Right cardiac atrium (tissue), 5 donors: ENCODE results near the gene DUSP1. TPM values are rescaled to one million over a fixed set of nuclear protein-coding genes. Genes with fewer than 3 reads are reported as not detected.
A peak's percentile ranks its signal among the peaks of the same experiment; 100 is the strongest.

Source experiments
- ATAC-seq, 2 donors: fragments of 200-7000 bp; cut with Tn5 transposase; one replicate each; pipeline versions ENCODE4 v1.8.0 to v1.9.1; 2020; ENCODE audit warnings: moderate library complexity in 2 of 2, mild to moderate bottlenecking in 1 of 2
- DNase-seq, 3 donors: peaks; one replicate each; pipeline ENCODE4 v3.0.0-alpha.2; 2020
- H3K27ac ChIP-seq: one replicate; pipeline ENCODE4 v1.5.1; 2013; ENCODE audit warnings: mild to moderate bottlenecking, low read length, control low read depth, moderate library complexity
- H3K27me3 ChIP-seq: one replicate; pipeline ENCODE4 v1.6.1; 2013; ENCODE audit not compliant: control insufficient read depth, insufficient read depth
- H3K4me1 ChIP-seq: one replicate; pipeline ENCODE4 v1.6.1; 2013; ENCODE audit warnings: low read length; ENCODE audit not compliant: control insufficient read depth, insufficient read depth
- H3K4me3 ChIP-seq: one replicate; pipeline ENCODE4 v1.5.1; 2013; ENCODE audit warnings: low read length, control low read depth
- H3K9me3 ChIP-seq: one replicate; pipeline ENCODE4 v1.6.1; 2013; ENCODE audit warnings: low read length; ENCODE audit not compliant: control insufficient read depth
- WGBS: extraction: QIAGEN DNeasy Blood & Tissue Kit; methylation state at CpG from one replicate; pipeline ENCODE4 v1.1.7; 2013; 5-methylcytosine and 5-hydroxymethylcytosine counted together
- intact Hi-C, 4 donors: fragments of 100-400 bp; cut with DNase I; formaldehyde crosslinking; loops; one replicate each; pipeline versions ENCODE4 v1.11.0 to v1.14.0; 2022 to 2023
- polyA plus RNA-seq: library from polyadenylated mRNA; stranded (reverse); fragments of 200-250 nt; gene quantifications from one replicate; pipeline ENCODE4 v1.2.3, GENCODE V29; 2013
- total RNA-seq, 4 donors: library from RNA; stranded (reverse); fragmentation: NEBNext Ultra II Directional; extraction: Animal tissue kit (Norgen Biotek cat#: 25700); gene quantifications; one replicate each; pipeline ENCODE4 v1.2.1, GENCODE V29; 2021
- donor health status: healthy with polysubstance abuse.
- donor health status: DM: no; HTN: yes; CAD: no.
- donor health status: DM: no; HTN: no; CAD: no.
- donor health status: DM: no; HTN: yes; CAD: no; lungs with severe emphysema.
- donor health status: DM: yes; HTN: yes; CAD: no.

The DUSP1 gene
- total and polyA plus RNA-seq, 5 donors: 78.7 to 247 (median 97.6) TPM

DNA sequence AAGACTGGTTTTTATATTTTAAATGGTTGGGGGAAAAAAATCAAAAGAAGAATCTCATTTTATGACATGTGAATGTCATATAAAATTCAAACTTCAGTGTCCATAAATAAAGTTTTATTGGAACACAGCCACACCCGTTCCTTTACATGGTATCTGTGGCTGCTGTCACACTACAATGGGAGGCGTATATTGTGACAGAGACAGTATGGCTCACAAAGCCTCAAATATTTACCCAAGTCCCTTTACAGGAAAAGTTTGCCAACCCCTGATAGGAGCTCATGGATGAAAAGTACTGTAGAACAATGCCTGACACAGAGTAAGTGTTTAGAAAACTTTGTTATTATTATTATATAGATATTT, 5.2 kb upstream of the DUSP1 start:
- DNase-seq (no peak), ATAC-seq (no peak)
- no peak overlapping the region for H3K27ac ChIP-seq
- no peak overlapping the region for H3K4me3 ChIP-seq
- H3K27me3 ChIP-seq: no peaks in the 10 kb centered on the region
- intact Hi-C loops: loop anchor here in 2 of 4 donors (10.0 kb wide), 2 partner anchors 59 to 129 kb away; partner anchors contain the start of gene ERGIC1 (in 1 of the 2)
- WGBS: 90% methylated on average over 2 of the region's 2 CpGs
- no peaks in the 10 kb centered on the region for H3K9me3 ChIP-seq
- H3K4me1 ChIP-seq: peaks cover 4% of the 10 kb centered on the region

DNA sequence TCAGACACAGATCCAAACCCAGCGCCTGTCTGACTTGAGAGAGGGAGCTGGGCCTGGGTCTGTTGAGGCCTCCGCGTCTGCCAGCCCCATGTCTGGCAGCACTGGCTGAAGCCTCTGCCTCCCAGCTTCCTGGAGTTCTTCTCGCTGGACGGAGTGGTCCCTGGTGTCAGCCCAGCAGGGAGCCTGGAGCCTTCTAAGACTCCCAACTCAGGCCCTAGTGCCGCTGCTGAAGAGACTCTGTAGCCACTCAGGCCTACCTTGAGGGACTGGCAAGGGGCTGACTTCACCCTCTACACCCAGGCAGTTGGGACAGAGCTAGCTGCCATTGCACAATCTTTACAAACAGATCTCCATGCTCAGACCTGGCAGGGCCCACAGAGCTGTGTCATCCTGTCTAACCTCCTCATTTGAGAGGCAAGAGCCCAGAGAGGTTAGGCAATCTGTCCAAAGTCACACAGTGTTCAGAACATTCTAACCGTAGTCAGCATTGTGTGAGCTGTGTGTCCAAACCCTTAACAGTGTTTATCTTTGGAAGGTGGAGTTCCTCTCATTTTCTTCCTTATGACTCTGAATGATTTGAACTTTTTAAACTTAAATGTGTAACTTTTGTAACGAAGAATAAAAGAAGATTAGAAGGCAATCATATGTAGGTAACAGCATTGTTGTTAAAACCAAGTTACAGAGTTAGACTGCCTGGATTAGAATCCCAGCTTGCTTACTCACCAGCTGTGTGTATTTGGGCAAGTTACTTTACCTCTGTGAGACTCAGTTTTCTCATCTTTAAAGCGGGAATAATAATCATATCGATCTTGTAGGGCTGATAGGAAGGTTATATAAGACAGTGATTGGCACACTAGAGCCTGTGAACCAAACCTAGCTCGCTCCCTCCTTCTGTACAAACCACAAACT, 4.6 kb upstream of the DUSP1 start:
- DNase-seq (peak in 2 of 3 donors; percentile 78 to 85), ATAC-seq (peak in 1 of 2 donors; percentile 0)
- H3K4me3 ChIP-seq: no peak overlapping the region
- H3K27ac ChIP-seq: peak overlapping the region; percentile 7
- H3K9me3 ChIP-seq: no peaks in the 10 kb centered on the region
- no peaks in the 10 kb centered on the region for H3K27me3 ChIP-seq
- H3K4me1 ChIP-seq: peaks cover 4% of the 10 kb centered on the region
- intact Hi-C loops: loop anchor here in 2 of 4 donors (10.0 kb wide), 2 partner anchors 59 to 129 kb away; partner anchors contain the start of gene ERGIC1 (in 1 of the 2)
- WGBS: 91% methylated on average over 11 of the region's 11 CpGs

DNA sequence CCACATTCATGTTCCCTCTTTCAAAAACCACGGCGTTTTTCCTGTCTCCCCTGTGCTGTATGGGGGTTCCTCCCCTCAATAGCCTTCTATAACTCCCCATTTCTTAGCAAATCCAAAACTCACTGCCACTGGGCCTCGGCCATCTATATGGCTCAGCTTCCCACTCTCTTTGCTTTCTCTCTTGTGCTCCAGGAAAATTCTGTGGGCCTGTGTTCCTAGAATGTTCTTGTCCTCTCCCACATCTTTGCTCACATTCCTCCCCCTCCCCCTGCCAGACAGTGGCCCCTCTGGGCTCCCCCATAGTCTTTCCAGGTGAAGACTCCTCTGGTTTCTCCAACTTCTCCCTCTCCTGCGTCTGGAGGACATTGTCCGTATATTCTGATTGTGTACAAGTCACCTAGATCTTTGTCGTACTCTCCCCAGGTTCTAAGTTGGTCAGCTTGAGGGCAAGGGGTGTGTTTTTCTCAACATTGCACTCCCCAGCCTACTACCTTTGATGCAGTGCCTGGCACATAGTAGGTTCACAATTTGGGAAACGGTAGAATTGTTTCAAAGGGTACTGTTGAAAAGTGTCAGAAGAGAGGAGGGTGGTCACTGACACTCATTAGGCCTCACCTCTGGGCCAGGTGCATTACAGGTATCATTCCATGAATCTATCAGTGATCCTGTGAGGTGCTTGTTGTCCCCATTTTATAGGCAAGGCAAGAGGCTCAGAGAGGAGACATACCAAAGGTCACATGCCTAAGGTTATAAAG, 3.7 kb upstream of the DUSP1 start:
- H3K27me3 ChIP-seq: no peaks in the 10 kb centered on the region
- H3K4me3 ChIP-seq: no peak overlapping the region
- 90% methylated on average over 7 of the region's 7 CpGs for WGBS
- no peaks in the 10 kb centered on the region for H3K9me3 ChIP-seq
- H3K4me1 ChIP-seq: peaks cover 4% of the 10 kb centered on the region
- ATAC-seq (no peak), DNase-seq (no peak)
- intact Hi-C loops: loop anchor here in 3 of 4 donors (5.0 to 10.0 kb wide), 4 partner anchors 60 to 158 kb away; partner anchors contain the start of gene ERGIC1 (in 1 of the 3)
- peak overlapping the region; percentile 7 for H3K27ac ChIP-seq

DNA sequence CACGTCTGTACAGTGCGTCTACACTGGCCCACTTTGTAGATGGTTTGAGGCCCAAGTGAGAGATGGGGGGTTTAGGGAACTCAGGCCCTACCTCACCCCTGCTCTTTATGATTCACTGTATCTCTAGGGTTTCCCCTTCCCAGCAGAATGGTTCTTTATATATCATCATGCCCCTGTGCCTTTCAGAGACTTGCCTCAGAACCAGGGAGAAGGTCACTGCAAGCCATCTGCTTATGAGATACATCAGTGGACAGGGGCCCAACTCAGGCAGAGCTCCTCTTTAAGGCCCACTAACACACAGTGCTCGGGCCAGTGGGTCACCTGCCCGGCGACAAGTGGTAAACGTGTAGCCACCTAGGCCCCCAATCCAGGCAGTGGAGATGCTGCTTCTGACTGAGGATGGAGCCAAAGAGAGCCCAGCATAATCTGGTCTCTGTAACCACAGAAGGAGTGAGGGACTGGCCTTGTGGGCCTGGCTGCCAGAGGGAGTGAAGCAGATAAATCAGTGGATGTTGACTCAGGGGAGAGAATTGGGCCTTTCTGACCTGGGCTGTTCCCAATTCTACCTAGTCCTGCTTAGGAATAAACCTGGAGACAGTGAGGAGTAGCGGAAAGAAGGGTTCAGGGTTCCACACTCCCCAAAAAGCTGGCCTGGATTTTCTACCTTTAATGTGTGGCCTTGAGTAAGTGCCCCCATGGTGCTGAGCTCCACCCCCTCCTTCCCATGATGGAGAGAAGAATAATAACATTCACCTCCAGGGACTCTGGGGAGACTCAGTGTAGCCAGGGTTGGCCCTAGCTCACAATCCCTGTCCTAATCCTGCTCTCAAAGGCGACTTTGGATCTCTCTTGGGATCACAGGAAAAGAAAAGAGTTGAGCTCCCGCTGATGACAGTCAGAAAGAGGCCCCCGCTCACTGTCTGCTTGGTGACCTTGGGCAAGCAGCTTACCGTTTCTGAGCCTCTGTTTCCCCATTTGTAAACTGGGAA, 2.8 kb upstream of the DUSP1 start:
- H3K27me3 ChIP-seq: no peaks in the 10 kb centered on the region
- H3K9me3 ChIP-seq: no peaks in the 10 kb centered on the region
- peak overlapping the region; percentile 81 for H3K27ac ChIP-seq
- H3K4me1 ChIP-seq: peaks cover 4% of the 10 kb centered on the region
- DNase-seq (no peak), ATAC-seq (no peak)
- no peak overlapping the region for H3K4me3 ChIP-seq
- intact Hi-C loops: loop anchor here in 3 of 4 donors (5.0 to 10.0 kb wide), 4 partner anchors 61 to 159 kb away; partner anchors contain the start of gene ERGIC1 (in 1 of the 3)
- WGBS: 88% methylated on average over 11 of the region's 11 CpGs

DNA sequence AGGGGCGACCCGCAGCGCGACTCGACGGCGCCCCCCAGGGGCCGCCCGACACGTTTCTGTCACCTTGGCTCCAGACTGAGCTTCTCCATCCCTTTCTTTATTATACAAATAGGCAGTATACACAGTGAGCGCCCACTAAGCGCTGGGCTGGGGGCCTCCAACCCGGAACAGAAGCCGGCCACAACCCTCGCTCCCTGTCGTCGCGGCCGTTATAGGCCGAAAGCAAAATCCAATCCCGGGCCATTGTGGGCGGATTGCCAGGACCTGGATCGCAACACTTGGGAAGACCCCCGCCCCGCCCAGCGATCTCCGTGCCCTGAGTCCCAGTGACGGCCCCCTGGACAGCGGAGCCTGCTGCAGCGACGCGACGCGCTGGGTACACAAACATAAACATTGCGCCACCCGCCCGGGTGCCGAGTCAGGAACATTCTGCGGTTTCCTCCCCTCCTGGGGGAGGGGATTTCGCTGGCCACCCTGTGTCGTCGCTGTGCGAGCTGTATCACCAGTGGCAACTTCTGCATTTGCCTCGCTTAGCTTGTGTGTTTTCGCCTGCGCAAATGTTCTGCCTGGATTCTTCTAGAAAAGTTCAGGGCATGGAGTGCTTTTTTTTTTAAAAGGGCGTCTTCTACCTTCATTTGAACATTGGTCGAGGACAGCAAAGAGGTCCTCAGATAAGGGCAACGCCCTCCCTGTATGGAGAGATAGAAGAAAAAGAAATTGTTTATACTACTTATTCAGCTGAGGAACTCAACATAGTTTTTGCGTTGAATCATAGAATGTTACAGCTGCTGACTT, 1.3 kb upstream of the DUSP1 start:
- H3K4me3 ChIP-seq: peak overlapping the region; percentile 42
- peak overlapping the region; percentile 99 for H3K27ac ChIP-seq
- 8% methylated on average over 50 of the region's 50 CpGs for WGBS
- DNase-seq: peak; percentile 94 to 97 (median 95)
- peak; percentile 41 to 47 for ATAC-seq
- intact Hi-C loops: loop anchor here in 3 of 4 donors (5.0 to 10.0 kb wide), 4 partner anchors 62 to 160 kb away; partner anchors contain the start of gene ERGIC1 (in 1 of the 3)
- H3K27me3 ChIP-seq: no peaks in the 10 kb centered on the region
- H3K4me1 ChIP-seq: peaks cover 4% of the 10 kb centered on the region
- H3K9me3 ChIP-seq: no peaks in the 10 kb centered on the region

DNA sequence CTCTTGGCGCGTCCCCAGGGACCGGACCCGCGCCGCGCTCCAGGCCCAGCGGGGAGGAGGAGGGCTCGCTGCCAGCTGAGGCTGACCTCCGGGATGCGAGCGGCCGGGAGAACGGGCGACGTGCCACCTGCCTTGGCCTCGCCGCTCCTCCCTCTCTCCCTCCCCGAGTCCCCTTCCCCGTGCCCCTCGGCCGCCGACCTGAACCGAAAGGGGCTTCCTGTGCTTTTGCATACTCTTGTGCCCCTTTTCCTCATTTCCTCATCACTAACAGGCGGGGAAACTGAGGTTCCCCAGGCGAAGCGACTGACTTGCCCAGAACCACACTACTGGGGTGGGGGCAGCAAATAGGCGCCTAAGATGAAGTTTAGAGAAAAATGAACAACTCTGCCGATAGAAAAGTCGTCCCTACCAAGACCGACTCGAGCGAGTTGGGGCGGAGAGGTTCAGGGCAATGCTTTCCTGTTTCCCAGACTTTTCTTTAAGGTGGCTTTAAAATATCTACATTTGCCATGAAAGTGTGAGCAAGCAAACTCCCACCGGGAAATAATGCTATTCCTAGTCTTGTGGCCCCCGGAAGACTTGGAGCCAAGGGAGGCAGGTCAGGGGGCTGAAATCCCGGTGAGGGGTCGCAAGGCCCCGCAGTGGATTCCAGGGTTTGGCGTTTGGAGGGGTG, 580 bp upstream of the DUSP1 start:
- 1% methylated on average over 40 of the region's 40 CpGs for WGBS
- H3K27ac ChIP-seq: peak overlapping the region; percentile 99
- peaks cover 4% of the 10 kb centered on the region for H3K4me1 ChIP-seq
- DNase-seq (no peak), ATAC-seq (peak in 1 of 2 donors; percentile 1)
- intact Hi-C loops: loop anchor here in 3 of 4 donors (2.0 to 10.0 kb wide), 5 partner anchors 55 to 161 kb away; partner anchors contain the start of gene ERGIC1 (in 1 of the 3)
- peak overlapping the region; percentile 42 for H3K4me3 ChIP-seq
- no peaks in the 10 kb centered on the region for H3K27me3 ChIP-seq
- no peaks in the 10 kb centered on the region for H3K9me3 ChIP-seq

DNA sequence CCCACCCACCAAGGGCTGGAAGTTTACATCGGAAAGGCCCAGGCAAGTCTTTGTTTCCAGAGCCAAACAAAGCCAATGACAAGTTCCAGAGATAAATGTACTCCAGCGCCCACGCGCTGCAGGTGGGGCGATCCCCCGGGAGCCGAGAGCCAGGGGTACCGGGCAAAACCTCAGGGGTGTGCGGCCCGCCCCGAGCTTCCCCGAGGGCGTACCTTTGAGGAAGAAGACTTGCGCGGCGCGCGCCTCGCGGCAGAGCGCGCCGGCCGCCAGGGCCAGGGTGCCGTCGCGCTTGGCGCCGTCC, 671 bp downstream of the DUSP1 start:
- ATAC-seq: no peak
- intact Hi-C loops: loop anchor here in 3 of 4 donors (2.0 to 10.0 kb wide), 5 partner anchors 54 to 162 kb away; partner anchors contain the start of gene ERGIC1 (in 1 of the 3)
- H3K4me1 ChIP-seq: peaks cover 6% of the 10 kb centered on the region

DNA sequence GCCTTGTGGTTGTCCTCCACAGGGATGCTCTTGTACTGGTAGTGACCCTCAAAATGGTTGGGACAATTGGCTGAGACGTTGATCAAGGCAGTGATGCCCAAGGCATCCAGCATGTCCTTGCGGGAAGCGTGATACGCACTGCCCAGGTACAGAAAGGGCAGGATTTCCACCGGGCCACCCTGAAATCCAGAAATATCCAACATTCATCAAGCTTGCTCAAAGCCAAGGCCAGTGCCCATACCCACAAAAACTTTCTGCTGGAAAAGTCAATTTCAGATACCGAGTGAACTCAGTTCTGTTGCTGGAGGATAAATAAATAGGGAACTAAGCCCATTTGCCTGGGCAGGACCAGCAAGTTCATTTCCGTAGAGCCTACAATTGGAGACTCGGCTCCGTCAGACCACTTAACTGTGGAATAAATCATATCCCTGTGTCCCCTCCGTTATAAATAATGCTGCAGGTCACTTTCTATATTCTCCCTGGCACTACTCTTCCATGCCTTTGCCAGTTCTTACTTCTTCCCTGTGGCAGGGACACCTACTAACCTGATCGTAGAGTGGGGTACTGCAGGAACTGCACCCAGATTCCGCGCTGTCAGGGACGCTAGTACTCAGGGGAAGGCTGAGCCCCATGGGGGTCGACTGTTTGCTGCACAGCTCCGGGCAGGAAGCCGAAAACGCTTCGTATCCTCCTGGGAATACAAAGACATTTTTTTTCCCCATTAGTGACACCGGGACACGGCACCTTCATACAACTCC, 1.2 kb downstream of the DUSP1 start:
- intact Hi-C loops: loop anchor here (2.0 to 10.0 kb wide), 7 partner anchors 52 to 163 kb away; partner anchors contain the start of gene ERGIC1 (in 1 of the 4)
- Histone ChIP-seq H3K27me3 (no peaks in the 10 kb centered on the region), H3K4me3 (peak overlapping the region; percentile 79), H3K4me1 (peaks cover 6% of the 10 kb centered on the region), H3K27ac (peak overlapping the region; percentile 95), H3K9me3 (no peaks in the 10 kb centered on the region)
- ATAC-seq (no peak), DNase-seq (peak; percentile 62 to 80 (median 75))
- WGBS: 5% methylated on average over 21 of the region's 21 CpGs

More for the DNA sequence above, 671 bp downstream of the DUSP1 start:
- Histone ChIP-seq H3K27me3 (no peaks in the 10 kb centered on the region), H3K4me3 (peak overlapping the region; percentile 79), H3K27ac (peak overlapping the region; percentile 95), H3K9me3 (no peaks in the 10 kb centered on the region)
- WGBS: under 1% methylated on average over 29 of the region's 29 CpGs
- DNase-seq: no peak

DNA sequence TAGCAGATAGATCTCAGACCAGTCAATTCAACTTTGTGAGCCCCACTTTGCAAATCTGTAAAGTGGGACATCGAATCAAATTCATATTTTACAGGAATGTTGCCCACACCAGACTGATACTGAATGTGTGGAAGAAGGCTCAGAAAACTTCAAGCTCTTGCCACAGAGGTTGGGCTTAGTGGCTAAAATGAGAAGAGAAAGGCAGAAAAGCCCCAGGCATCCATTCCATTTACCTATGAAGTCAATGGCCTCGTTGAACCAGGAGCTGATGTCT, 1.7 kb downstream of the DUSP1 start:
- peak overlapping the region; percentile 95 for H3K27ac ChIP-seq
- H3K27me3 ChIP-seq: no peaks in the 10 kb centered on the region
- H3K4me3 ChIP-seq: peak overlapping the region; percentile 79
- H3K9me3 ChIP-seq: no peaks in the 10 kb centered on the region
- H3K4me1 ChIP-seq: peaks cover 6% of the 10 kb centered on the region
- intact Hi-C loops: loop anchor here in 3 of 4 donors (2.0 to 5.0 kb wide), 4 partner anchors 52 to 163 kb away; no protein-coding TSS in a partner anchor
- ATAC-seq (no peak), DNase-seq (no peak)
- 32% methylated on average over 2 of the region's 2 CpGs for WGBS
